Pancreas (tissue), 10 donors: ENCODE measurements around the gene RXRA. TPM values are rescaled to one million over a fixed set of nuclear protein-coding genes. Genes with fewer than 3 reads are reported as not detected.

ENCODE experiments used
- ATAC-seq, 4 donors: fragments of 200-7000 bp; cut with Tn5 transposase; one replicate each; pipeline versions ENCODE4 v1.8.0 to v1.9.1; 2020; ENCODE audit warnings: mild to moderate bottlenecking in 4 of 4, moderate library complexity in 4 of 4
- DNase-seq, 6 donors: peaks; one replicate each; pipeline ENCODE4 v3.0.0-alpha.2; 2020
- FAIRE-seq: peaks from 2 replicates; lab custom pipeline; 2012; peaks lifted over from hg19 to GRCh38; lab: Jason Lieb, UNC
- H3K27ac ChIP-seq, 4 donors: fragments of 200-600 bp; sonication (generic); 1 replicate in 3 of 4; 2 replicates in 1 of 4; pipeline versions ENCODE4 v1.5.0 to v1.8.0; 2020
- H3K27me3 ChIP-seq, 4 donors: fragments of 200-600 bp; one replicate each; pipeline ENCODE4 v1.8.0; 2021
- H3K36me3 ChIP-seq, 3 donors: fragments of 200-600 bp; sonication (generic) in 1 of 3; one replicate each; pipeline versions ENCODE4 v1.5.0 to v1.8.0; 2020 to 2021
- H3K4me1 ChIP-seq, 3 donors: fragments of 200-600 bp; one replicate each; pipeline ENCODE4 v1.8.0; 2021
- H3K4me3 ChIP-seq, 4 donors: fragments of 200-600 bp; sonication (generic) in 2 of 4; one replicate each; pipeline versions ENCODE4 v1.5.0 to v1.8.0; 2020 to 2021
- H3K9me3 ChIP-seq, 4 donors: fragments of 200-600 bp; one replicate each; pipeline ENCODE4 v1.8.0; 2021
- CTCF ChIP-seq, 4 donors: fragments of 200-600 bp; sonication (generic) in 3 of 4; IDR thresholded peaks; one replicate each; pipeline versions ENCODE4 v1.5.0 to v1.8.0; 2021; ENCODE audit warnings: antibody characterized with exemption in 4 of 4
- WGBS, 2 donors: extraction: QIAGEN DNeasy Blood & Tissue Kit; methylation state at CpG; one replicate each; pipeline ENCODE4 v1.1.7; 2013; 5-methylcytosine and 5-hydroxymethylcytosine counted together
- intact Hi-C, 3 donors: fragments of 100-400 bp; cut with DNase I; formaldehyde crosslinking; loops; one replicate each; pipeline versions ENCODE4 v1.11.1 to v1.14.2; 2022
- polyA plus RNA-seq, 2 donors: library from polyadenylated mRNA; stranded (reverse); fragments of 200-250 nt; gene quantifications; one replicate each; pipeline ENCODE4 v1.2.3, GENCODE V29; 2013
- total RNA-seq, 6 donors: library from RNA; stranded (reverse); fragmentation: NEBNext Ultra II Directional in 4 of 6; extraction: Animal tissue kit (Norgen Biotek cat#: 25700) in 4 of 6; gene quantifications; one replicate each; pipeline versions ENCODE4 v1.2.1 to v1.2.4, GENCODE V29; 2021 to 2023
- donor health status: healthy with polysubstance abuse.
- donor health status: DM: no; HTN: no; CAD: no; lungs with moderate emphysema.
- donor health status: DM: no; HTN: no; CAD: no.
- donor health status: control.
- donor health status: control.
- donor health status: Bipolar disorder and iron deficiency.
- donor health status: DM: yes; HTN: yes; CAD: no.
- donor health status: DM: no; HTN: no; CAD: no.
- donor health status: DM: no; HTN: no; CAD: no.
- donor health status: DM: yes; HTN: yes; CAD: no.

RXRA gene
- total and polyA plus RNA-seq, 8 donors: 20.2 to 35.1 (median 22.9) TPM

- Histone ChIP-seq H3K9me3 (no peaks in the 10 kb centered on the region), H3K4me3 (no peak overlapping the region), H3K27ac (no peak overlapping the region), H3K36me3 (peaks cover 0 to 9% (median 7%) of the 10 kb centered on the region in 3 donors), H3K27me3 (no peaks in the 10 kb centered on the region), H3K4me1 (peaks cover 0 to 10% (median 4%) of the 10 kb centered on the region in 3 donors)
- no peak for FAIRE-seq
- DNase-seq: peak in 1 of 6 donors; percentile 32
- intact Hi-C loops: loop anchor here in 2 of 3 donors (2.0 to 5.0 kb wide), 3 partner anchors 113 to 268 kb away; partner anchors contain the start of gene RXRA (in 1 of the 2)
- ATAC-seq: no peak
- no peak for TF ChIP-seq CTCF (IDR thresholded peaks at IDR 0.05)
- WGBS, 2 donors: 57 to 67% methylated on average over 16 of the region's 16 CpGs
Observed at GRCh38 chr9:134440636-134441226, 114.5 kb downstream of the RXRA start.

- ATAC-seq: no peak
- Histone ChIP-seq H3K4me3 (no peak overlapping the region), H3K27ac (no peak overlapping the region), H3K9me3 (no peaks in the 10 kb centered on the region), H3K36me3 (peaks cover 0 to 9% (median 4%) of the 10 kb centered on the region in 3 donors), H3K27me3 (no peaks in the 10 kb centered on the region), H3K4me1 (peaks cover 0 to 5% (median 0%) of the 10 kb centered on the region in 3 donors)
- DNase-seq: peak in 1 of 6 donors; percentile 12
- intact Hi-C loops: loop anchor here (2.0 to 5.0 kb wide), 3 partner anchors 114 to 269 kb away; partner anchors contain the start of gene RXRA (in 1 of the 3)
- no peak for FAIRE-seq
- WGBS, 2 donors: 45 to 58% methylated on average over 26 of the region's 26 CpGs
- TF ChIP-seq CTCF (IDR thresholded peaks at IDR 0.05): no peak
Observed at GRCh38 chr9:134441227-134442084, 115.2 kb downstream of the RXRA start.

- DNase-seq (peak in 3 of 6 donors; percentile 37 to 85 (median 59)), FAIRE-seq (no peak), ATAC-seq (peak in 1 of 4 donors; percentile 1)
- no peaks in the 10 kb centered on the region for H3K9me3 ChIP-seq
- peaks cover 0 to 5% (median 0%) of the 10 kb centered on the region in 3 donors for H3K4me1 ChIP-seq
- H3K36me3 ChIP-seq: peaks cover 0 to 3% (median 0%) of the 10 kb centered on the region in 3 donors
- H3K27me3 ChIP-seq: no peaks in the 10 kb centered on the region
- 4 to 9% methylated on average over 12 of the region's 12 CpGs for WGBS, 2 donors
- TF ChIP-seq CTCF (IDR thresholded peaks at IDR 0.05): no peak
- intact Hi-C loops: loop anchor here (2.0 to 5.0 kb wide), 3 partner anchors 115 to 270 kb away; partner anchors contain the start of gene RXRA (in 1 of the 3)
- no peak overlapping the region for H3K4me3 ChIP-seq
- H3K27ac ChIP-seq: no peak overlapping the region
Observed at GRCh38 chr9:134442085-134442474, 115.8 kb downstream of the RXRA start.

- ATAC-seq: peak; percentile 1 to 11 (median 9)
- Histone ChIP-seq H3K4me1 (peaks cover 0 to 5% (median 0%) of the 10 kb centered on the region in 3 donors), H3K27ac (no peak overlapping the region), H3K27me3 (no peaks in the 10 kb centered on the region), H3K36me3 (no peaks in the 10 kb centered on the region), H3K9me3 (no peaks in the 10 kb centered on the region), H3K4me3 (no peak overlapping the region)
- FAIRE-seq: no peak
- peak in 3 of 6 donors; percentile 29 to 78 (median 39) for DNase-seq
- WGBS, 2 donors: 18 to 20% methylated on average over 21 of the region's 21 CpGs
- intact Hi-C loops: loop anchor here (2.0 to 5.0 kb wide), 3 partner anchors 115 to 270 kb away; partner anchors contain the start of gene RXRA (in 1 of the 3)
- TF ChIP-seq CTCF (IDR thresholded peaks at IDR 0.05): no peak
Observed at GRCh38 chr9:134442486-134443173, 116.4 kb downstream of the RXRA start.
